GM21825 (cell line): Measurements from ENCODE around the gene OR10K1.
"Not testable (repeated sequence)": the region's sequence is repeated elsewhere in the genome, so short reads cannot be mapped to it uniquely, and the experiment has no call there.

Experiments used
- ATAC-seq: cut with Tn5 transposase; IDR thresholded peaks from one replicate; pipeline ENCODE4 v1.9.1; 2021; ENCODE audit warnings: mild to moderate bottlenecking, moderate library complexity; ENCODE audit not compliant: unreplicated experiment

OR10K1 gene, protein sequence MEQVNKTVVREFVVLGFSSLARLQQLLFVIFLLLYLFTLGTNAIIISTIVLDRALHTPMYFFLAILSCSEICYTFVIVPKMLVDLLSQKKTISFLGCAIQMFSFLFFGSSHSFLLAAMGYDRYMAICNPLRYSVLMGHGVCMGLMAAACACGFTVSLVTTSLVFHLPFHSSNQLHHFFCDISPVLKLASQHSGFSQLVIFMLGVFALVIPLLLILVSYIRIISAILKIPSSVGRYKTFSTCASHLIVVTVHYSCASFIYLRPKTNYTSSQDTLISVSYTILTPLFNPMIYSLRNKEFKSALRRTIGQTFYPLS

DNA sequence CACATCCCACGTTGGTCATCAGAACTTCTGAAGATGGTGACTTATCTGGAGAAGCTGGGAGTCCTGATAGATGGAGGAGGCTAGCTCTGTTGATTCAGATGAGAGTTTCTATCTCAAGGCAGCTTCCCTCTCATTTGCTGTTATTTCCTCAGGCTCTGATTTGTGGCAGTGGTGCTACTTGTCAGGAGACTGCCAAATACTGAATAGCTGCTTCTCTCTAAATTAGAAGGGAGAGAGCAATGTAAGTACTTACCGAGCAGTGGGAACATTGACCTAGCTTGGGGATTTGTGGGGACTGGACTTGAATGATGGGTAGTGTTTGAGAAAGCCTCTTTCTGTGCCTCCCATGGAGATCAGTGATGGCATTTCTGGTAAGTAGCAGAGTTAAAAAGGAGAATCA, at the start of gene OR10K1:
OR10K1 (plus strand) TSS at position 301 of the 400 bp plus-strand sequence. CDS start 3,728 bp downstream, outside the sequence.
- ATAC-seq, result no peak

DNA sequence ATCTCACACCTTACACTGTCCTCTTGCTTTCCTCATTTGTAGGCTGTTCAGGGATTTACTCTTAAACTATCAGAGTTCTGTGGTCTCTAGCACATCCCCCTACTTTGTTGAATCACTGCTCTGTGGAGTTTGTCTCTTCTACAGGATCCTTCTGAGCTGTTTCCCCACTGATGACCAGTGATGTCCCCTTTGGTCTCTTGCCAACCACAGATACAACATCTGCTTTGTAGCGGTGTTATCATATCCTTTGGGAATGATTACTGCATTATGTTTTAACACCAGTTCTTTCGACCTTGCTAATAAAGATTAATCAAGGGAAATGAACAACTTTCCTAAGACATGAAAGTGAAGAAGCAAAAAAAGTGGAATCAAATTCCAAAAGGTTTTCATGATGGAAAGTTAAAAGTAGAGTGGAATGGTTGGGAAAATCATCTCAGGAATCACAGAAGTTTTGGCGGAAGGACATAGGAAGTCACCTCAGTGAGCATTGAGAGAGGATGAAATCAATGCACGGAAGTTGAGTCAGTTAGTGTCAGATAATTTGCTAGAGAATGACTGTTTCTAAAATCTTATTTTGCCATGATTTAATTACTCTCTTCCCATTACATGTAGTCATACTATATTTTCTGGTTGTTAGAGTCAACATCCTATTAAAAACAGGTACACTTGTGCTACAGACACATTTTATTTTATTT, 46.8 kb upstream of the OR10K1 start:
- ATAC-seq, result no peak

GRCh38 chr1:158417586-158417985, 44.0 kb upstream of the OR10K1 start:
- ATAC-seq, result no peak

GRCh38 chr1:158422212-158422611, 39.4 kb upstream of the OR10K1 start:
- no peak for ATAC-seq

- ATAC-seq, result no peak
These were observed 36.6 kb upstream of the OR10K1 start for GRCh38 chr1:158425027-158425426.

DNA sequence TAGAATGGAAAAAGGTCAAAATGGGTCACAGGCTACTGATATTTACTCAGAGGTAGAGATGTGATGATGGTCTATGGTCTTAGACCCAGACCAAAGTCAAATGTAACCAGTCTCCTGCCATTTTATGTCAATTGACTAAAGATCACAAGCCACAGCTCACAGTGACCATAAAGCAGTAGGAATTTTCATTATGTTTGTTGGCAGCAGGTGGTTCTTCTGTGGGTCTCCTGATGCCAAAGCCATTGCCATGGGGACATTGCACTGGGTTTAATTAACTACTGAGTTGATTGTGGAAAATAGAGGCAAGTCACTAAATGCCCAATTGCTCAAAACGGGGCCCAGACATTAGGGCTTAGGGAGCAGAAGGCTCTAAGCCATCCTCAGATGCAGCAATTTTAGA, 35.5 kb upstream of the OR10K1 start, which contains the start of gene OR10K2:
OR10K2 (minus strand) TSS at position 101 of the 400 bp plus-strand sequence. CDS start 5,371 bp downstream, outside the sequence.
- ATAC-seq, result no peak

- not testable (repeated sequence) for ATAC-seq
These were observed 31.5 kb upstream of the OR10K1 start for GRCh38 chr1:158430163-158430562.

DNA sequence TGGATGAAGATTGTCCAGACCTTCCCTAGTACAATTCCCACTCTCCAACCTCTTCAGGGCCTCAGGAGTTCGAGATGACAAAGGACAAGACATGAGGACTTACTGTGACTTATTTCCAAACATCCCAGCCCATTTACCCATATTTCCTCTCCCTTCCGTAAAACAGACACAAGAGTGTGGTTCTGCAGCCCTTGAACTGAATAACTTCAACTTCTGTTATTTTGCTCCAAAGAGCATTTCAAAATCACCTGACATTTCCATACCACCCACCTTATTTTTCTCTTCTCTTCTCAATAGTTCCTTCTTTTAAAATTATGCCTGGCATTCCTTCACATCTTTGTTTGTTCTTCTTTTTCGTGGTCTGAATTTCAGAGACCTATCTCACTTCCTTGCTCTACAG, 26.9 kb upstream of the OR10K1 start:
- ATAC-seq, result no peak

- no peak for ATAC-seq
These were observed 16.3 kb upstream of the OR10K1 start for GRCh38 chr1:158445376-158445775.

DNA sequence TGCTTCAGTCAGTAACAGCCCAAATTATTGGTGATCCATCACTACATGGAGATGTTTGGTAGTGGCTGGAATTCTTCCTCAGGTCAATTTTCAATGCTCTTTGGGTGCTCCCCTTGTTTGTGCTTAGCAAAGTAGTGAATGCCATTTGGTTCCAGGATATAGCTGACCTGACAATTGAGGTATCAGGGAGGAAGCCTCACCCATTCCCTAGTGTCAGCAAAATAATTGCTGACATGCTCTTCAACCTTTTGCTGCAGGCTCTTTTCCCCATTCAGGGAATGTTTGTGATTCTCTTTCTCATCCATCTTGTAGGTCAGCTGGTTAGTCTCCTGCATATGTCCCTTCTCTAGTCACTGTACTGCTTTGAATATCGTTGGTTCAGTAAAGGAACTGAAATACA, 7.1 kb upstream of the OR10K1 start:
- no peak for ATAC-seq

- ATAC-seq, result no peak
These were observed 4.4 kb upstream of the OR10K1 start for GRCh38 chr1:158457246-158457645.

GRCh38 chr1:158458263-158458662, 3.4 kb upstream of the OR10K1 start:
- ATAC-seq, result no peak

- ATAC-seq, result no peak
These were observed 10.3 kb downstream of the OR10K1 start, which contains the start of gene OR10R2 for GRCh38 chr1:158471920-158472319. Gene OR10R2 (plus strand): TSS chr1:158472220. CDS start chr1:158472326, 106 bp downstream.

DNA sequence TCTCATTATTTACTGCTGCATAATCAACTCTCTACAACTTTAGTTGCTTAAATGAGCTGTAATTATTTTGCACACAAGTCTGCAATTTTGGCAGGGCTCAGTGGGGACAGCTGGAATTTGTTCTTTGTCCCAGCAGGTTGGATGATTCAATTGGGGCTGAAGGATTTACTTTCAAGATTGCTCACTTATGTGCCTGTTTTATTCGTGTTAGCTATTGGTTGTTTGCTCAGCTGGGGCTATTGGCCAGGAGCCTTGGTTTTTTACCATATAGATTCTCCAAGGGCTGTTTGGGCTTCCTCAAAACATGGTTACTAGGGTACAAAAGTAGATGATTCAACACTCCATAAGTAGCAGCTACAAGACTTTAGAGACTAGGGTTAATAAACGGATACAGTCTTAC, 23.8 kb downstream of the OR10K1 start:
- no peak for ATAC-seq

DNA sequence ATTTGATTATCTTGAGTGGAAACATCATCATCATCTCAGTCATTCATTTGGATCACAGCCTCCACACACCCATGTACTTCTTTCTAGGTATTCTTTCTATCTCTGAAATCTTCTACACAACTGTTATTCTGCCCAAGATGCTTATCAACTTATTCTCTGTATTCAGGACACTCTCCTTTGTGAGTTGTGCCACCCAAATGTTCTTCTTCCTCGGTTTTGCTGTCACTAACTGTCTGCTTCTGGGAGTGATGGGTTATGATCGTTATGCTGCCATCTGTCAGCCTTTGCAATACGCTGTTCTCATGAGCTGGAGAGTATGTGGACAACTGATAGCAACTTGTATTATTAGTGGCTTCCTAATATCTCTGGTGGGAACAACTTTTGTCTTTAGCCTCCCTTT, 29.7 kb downstream of the OR10K1 start:
- ATAC-seq, result no peak

- ATAC-seq, result no peak
These were observed 31.4 kb downstream of the OR10K1 start for GRCh38 chr1:158493054-158493453.

- no peak for ATAC-seq
These were observed 33.2 kb downstream of the OR10K1 start for GRCh38 chr1:158494796-158495195.

DNA sequence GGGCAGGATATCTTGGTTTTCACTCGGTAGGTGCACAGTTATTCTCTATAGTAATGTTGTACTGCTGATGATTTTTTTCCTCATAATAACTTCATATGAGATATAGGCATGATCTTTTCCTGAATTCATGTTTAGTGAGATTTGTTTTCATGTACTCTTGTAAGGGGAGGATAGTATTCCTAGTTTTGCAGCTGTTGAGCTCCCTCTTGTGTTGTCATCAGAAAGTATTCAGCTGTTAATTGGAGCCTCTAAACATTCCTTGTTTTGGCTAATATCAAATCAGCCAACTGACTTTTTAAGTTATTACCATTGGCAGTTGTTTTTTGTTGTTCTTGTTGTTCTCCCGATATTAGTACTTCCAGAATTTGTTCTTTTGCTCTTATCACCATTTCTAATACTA, 34.7 kb downstream of the OR10K1 start:
- no peak for ATAC-seq

DNA sequence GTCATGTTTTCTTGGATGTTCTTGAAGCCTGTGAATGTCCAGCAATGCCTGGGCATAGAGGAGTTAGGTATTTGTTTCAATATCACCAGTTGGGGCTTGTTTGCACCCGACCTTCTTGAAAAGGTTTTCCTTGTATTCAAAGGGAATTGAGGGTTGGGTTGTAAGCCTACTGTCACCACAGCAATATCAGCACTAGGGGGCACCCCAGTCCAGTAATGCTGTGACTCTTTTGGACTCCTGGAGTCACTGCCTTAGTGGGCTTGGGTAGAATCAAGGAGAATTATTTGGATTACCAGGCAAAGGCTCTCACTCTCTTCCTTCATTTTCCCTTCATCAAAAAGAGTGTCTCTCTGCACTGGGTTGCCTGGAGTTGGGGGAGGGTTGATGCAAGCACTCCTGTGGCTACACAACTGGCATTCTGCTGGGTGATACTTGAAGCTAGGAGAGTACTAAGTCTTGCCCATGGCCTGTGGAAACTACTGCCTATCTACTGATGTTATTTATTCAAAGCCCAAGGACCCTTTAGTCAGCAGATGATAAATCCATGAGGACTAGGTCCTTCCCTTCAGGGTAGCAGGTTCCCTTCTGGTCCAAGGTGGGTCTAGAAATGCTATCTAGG, 44.8 kb downstream of the OR10K1 start:
- ATAC-seq, result no peak

GRCh38 chr1:158507511-158507910, 45.9 kb downstream of the OR10K1 start:
- ATAC-seq, result no peak

- no peak for ATAC-seq
These were observed 48.0 kb downstream of the OR10K1 start for GRCh38 chr1:158509471-158510156.
